Rectal smooth muscle tissue (tissue), 1 donor: ENCODE data around the gene SMCO4.

Source experiments
- H3K27ac ChIP-seq: one replicate; pipeline ENCODE4 v1.7.0; 2013; ENCODE audit warnings: low read depth, low read length, inconsistent platforms
- H3K27me3 ChIP-seq: one replicate; pipeline ENCODE4 v1.7.0; 2013; ENCODE audit warnings: low read length; ENCODE audit not compliant: control insufficient read depth, insufficient read depth
- H3K36me3 ChIP-seq: one replicate; pipeline ENCODE4 v1.7.0; 2013; ENCODE audit warnings: low read length; ENCODE audit not compliant: control insufficient read depth, insufficient read depth
- H3K4me1 ChIP-seq: one replicate; pipeline ENCODE4 v1.7.0; 2013; ENCODE audit warnings: low read length; ENCODE audit not compliant: control insufficient read depth, insufficient read depth
- H3K4me3 ChIP-seq: one replicate; pipeline ENCODE4 v1.7.0; 2013; ENCODE audit warnings: low read length
- H3K9ac ChIP-seq: one replicate; pipeline ENCODE4 v1.7.0; 2013; ENCODE audit warnings: low read length

Gene SMCO4

DNA sequence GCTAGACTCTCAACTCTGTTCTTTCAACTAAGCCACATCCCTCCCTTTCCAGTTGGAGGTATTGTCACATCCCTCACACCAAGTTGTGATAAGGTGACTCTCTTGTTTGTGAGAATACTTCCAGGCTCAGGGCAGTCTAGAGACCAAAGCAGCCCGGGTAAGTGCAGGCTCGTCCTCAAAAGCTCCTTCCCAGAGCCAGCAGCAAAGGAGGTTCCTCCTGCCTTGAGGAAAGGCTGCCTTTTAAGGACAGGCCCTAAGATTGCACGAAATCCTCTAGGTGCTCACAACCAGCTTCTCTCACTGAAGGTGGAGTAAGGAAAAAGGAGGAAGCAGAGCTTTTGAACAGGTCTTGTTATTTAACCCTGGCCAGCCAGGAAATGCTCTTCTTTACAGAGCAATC, 53.4 kb downstream of the SMCO4 start:
- Histone ChIP-seq H3K4me3 (no peak overlapping the region), H3K36me3 (no peaks in the 10 kb centered on the region), H3K4me1 (peaks cover 13% of the 10 kb centered on the region), H3K9ac (no peak overlapping the region), H3K27me3 (no peaks in the 10 kb centered on the region), H3K27ac (no peak overlapping the region)

DNA sequence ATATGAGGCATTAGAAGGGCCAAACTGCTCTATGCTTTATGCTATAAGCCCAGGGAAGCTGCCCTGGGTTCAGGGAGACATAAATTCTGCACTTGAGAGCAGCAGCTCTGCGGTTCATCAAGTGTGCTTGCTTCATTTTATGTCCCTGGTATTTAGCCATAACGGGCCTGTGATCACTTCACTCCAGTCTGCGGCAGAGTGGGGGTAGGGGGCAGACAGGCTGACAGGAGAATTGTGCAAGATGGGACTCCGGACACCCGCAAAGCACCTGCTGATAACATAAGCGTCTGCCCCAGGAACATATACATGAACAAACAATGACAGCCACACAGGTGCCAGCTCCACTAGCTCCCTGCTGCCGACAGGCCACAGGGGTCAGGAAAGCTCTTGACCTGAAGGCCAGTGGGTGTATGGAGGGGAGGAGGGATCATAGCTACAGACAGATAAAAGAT, 56.1 kb downstream of the SMCO4 start:
- H3K4me3 ChIP-seq = no peak overlapping the region
- no peaks in the 10 kb centered on the region for H3K36me3 ChIP-seq
- no peak overlapping the region for H3K27ac ChIP-seq
- H3K4me1 ChIP-seq = peaks cover 13% of the 10 kb centered on the region
- H3K27me3 ChIP-seq = no peaks in the 10 kb centered on the region
- no peak overlapping the region for H3K9ac ChIP-seq

DNA sequence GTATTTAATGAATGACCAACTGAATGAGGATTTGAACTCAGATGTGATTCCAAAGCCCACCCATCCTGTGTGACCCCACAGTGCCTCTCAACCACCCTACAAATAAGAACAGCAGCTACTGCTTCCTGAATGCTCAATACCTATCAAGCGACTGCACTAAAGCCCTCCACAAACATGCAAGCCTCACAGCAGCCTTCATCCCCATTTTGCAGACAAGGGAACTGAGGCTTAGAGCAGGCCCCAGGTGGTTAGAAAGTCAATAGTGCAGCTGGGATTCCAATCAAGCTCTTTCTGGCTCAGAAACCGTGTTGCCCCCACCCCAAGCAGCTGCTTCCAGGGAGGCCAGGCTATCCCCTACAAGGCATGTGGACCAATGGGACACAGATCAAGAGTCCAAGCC, 57.2 kb downstream of the SMCO4 start:
- no peak overlapping the region for H3K27ac ChIP-seq
- no peak overlapping the region for H3K9ac ChIP-seq
- no peaks in the 10 kb centered on the region for H3K36me3 ChIP-seq
- no peak overlapping the region for H3K4me3 ChIP-seq
- H3K27me3 ChIP-seq = no peaks in the 10 kb centered on the region
- H3K4me1 ChIP-seq = peaks cover 13% of the 10 kb centered on the region

DNA sequence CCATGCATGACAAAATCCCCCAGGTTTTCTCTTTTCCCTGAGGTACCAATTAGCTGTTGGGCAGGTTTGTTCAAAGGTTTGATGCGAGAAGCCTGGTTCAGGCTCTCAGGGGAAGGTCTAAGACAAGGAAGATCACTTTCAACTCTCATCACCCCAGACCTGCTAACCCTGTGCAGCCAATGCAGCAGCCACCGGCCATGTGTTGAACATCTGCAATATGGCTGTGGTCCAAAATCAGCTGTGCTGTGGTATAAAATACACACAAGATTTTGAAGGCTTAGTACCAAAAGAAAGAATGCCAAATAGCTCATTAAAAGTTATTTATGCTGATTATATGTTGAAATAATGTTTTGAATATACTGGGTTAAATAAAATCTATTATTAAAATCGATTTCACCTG, 58.5 kb downstream of the SMCO4 start:
- H3K27me3 ChIP-seq = no peaks in the 10 kb centered on the region
- H3K36me3 ChIP-seq = no peaks in the 10 kb centered on the region
- no peak overlapping the region for H3K4me3 ChIP-seq
- no peak overlapping the region for H3K27ac ChIP-seq
- no peak overlapping the region for H3K9ac ChIP-seq
- H3K4me1 ChIP-seq = peaks cover 13% of the 10 kb centered on the region

DNA sequence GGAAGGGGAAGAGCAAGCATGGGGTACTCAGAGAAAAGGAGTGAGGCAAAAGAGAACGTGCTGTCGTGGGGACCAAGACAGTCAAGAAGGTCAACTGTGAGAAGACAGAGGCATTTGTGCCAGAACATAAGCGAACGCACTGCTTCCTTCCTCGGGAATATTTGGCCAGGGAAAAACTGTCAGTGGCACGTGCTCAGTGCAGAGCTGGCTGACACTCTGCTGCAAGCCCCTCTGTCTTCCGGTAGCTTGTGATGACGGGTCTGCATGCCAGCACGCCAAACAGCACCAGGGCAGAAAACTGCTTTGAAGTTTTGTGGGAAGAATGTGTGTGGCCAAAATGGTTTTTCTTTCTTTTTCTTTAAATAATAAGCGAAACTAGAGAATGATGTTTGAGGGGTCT, 60.6 kb downstream of the SMCO4 start:
- H3K4me1 ChIP-seq = peaks cover 13% of the 10 kb centered on the region
- H3K27me3 ChIP-seq = no peaks in the 10 kb centered on the region
- no peak overlapping the region for H3K4me3 ChIP-seq
- no peak overlapping the region for H3K9ac ChIP-seq
- H3K36me3 ChIP-seq = no peaks in the 10 kb centered on the region
- H3K27ac ChIP-seq = no peak overlapping the region

DNA sequence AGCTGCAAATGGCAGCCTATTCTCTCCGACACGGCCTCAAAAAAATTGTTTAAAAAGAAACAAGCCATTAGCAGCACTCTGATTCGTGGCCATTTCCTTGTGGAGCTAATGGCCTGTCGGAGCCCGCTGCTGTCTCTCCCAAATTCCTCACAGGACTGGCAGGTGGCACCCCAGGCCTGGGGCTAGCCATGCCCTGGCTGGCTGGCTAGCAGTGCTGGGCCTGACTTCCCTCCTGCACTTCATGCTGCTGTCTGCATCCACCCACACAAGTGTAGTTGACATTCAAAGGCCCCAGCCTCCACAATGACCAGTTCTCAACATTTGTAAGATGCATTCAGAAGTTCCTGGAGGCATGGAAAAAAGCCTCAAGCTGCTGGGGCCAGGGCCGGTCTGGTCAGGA, 61.5 kb downstream of the SMCO4 start:
- no peaks in the 10 kb centered on the region for H3K27me3 ChIP-seq
- no peak overlapping the region for H3K4me3 ChIP-seq
- H3K4me1 ChIP-seq = peaks cover 9% of the 10 kb centered on the region
- no peaks in the 10 kb centered on the region for H3K36me3 ChIP-seq
- H3K27ac ChIP-seq = no peak overlapping the region
- no peak overlapping the region for H3K9ac ChIP-seq

DNA sequence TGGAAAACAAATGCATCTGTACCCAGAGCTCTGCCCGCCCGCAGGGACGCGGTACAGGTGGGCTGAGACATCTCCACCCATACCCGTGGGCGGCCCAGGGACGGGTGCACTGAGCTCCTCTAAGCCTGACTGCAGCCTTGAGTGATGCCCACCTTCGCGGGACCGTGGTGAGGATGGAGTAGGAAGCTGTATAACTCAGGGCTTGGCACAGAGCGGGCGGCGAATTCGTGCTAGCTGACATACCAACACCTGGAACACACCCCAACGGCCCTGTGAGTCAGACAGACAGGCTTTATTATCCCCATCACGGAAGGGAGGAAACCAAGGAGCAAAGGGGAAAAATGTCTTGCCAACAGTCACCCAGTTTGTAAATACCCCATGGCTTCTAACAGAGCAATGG, 61.9 kb downstream of the SMCO4 start:
- no peaks in the 10 kb centered on the region for H3K36me3 ChIP-seq
- H3K27ac ChIP-seq = no peak overlapping the region
- no peaks in the 10 kb centered on the region for H3K27me3 ChIP-seq
- H3K9ac ChIP-seq = no peak overlapping the region
- H3K4me3 ChIP-seq = no peak overlapping the region
- H3K4me1 ChIP-seq = peaks cover 5% of the 10 kb centered on the region

DNA sequence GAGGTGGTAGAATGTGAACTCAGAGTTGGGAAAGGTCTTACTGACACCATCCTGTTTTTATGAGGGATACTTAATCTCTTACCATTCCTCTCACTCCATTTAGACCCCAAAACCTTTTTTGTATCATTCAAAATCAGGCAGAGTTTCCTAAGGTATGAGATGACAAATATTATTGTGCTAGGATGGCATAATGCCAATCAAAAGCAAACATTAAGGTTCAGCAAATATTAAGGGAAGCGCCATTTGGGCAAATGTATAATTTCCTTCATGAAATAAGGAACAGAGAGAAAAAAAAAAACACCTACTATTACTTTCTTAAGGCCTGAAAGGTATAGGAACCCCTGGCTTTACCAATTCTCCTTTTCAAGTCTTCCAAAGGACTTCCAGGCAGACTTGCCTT, 62.4 kb downstream of the SMCO4 start:
- no peak overlapping the region for H3K4me3 ChIP-seq
- no peak overlapping the region for H3K27ac ChIP-seq
- H3K27me3 ChIP-seq = no peaks in the 10 kb centered on the region
- H3K36me3 ChIP-seq = no peaks in the 10 kb centered on the region
- H3K9ac ChIP-seq = no peak overlapping the region
- H3K4me1 ChIP-seq = peaks cover 3% of the 10 kb centered on the region

DNA sequence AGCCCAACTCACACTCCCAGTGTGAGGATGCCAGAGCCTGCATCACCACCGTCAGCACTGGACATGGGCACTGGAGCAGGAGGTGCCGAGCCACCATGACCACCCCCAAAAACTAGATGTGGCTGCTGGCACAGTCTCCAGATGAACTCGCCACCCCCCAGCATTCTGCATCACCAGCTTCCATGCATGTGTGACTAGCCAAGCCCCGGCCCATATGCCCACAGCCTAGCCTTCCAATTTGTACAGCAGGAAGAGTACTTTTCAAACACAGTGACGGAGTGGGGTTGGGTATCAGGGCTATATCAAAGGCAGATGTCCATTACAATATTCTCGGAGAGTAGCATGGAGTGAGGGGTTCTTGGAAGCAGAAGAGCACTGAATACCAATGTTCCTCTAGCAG, 62.9 kb downstream of the SMCO4 start:
- no peak overlapping the region for H3K9ac ChIP-seq
- H3K36me3 ChIP-seq = no peaks in the 10 kb centered on the region
- H3K4me3 ChIP-seq = no peak overlapping the region
- H3K4me1 ChIP-seq = peaks cover under 1% of the 10 kb centered on the region
- no peaks in the 10 kb centered on the region for H3K27me3 ChIP-seq
- H3K27ac ChIP-seq = no peak overlapping the region

DNA sequence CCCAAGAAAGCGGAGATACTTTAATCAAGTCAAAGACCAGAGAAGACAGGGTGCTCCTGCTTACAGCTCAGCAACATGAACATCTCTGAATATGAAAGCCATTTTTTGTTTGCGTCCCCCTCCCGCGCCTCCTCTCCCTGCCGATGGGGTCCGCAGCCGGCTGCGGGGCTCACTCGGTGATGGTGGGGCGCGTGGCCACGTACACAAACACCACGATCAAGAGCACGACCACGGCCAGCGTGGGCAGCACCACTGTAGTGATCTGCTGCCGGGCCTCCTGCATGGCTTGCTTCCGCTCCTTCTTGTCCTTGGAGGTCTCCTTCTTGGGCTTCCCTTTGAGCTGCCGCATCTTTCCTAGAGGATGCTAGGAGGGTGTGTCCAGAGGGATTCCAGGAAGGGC, 64.3 kb downstream of the SMCO4 start:
- Histone ChIP-seq H3K27ac (no peak overlapping the region), H3K36me3 (no peaks in the 10 kb centered on the region)

DNA sequence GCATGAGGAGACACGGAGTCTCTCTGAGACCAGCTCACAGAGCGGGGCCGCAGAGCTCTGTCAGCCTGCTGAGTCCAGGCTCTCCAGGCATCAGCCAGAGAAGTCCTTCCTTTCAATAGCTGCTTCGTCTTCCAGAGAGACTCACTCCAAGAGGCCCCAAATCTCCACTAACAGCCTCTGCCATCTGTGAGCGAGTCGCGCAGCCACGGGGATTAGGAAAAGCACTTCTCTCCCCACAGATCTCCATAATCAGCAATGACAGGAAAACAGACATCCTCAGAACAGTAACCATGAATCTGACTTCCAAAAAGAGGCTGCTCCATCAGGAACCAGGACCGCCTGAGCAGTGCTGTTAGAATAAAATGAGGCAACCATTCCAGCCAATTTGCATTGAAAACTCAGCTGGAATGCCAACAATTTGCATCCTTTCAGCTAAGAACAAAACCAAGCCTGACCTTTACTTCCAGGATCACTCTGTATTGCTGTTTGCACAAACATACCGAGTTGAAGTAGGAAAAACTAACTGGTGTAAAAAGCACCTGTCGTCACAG, 65.4 kb downstream of the SMCO4 start:
- Histone ChIP-seq H3K27ac (no peak overlapping the region), H3K4me1 (no peaks in the 10 kb centered on the region), H3K27me3 (no peaks in the 10 kb centered on the region), H3K36me3 (no peaks in the 10 kb centered on the region), H3K9ac (no peak overlapping the region), H3K4me3 (no peak overlapping the region)

More for the DNA sequence above, 64.3 kb downstream of the SMCO4 start:
- no peaks in the 10 kb centered on the region for H3K27me3 ChIP-seq
- H3K4me1 ChIP-seq = no peaks in the 10 kb centered on the region
- no peak overlapping the region for H3K9ac ChIP-seq
- H3K4me3 ChIP-seq = no peak overlapping the region

DNA sequence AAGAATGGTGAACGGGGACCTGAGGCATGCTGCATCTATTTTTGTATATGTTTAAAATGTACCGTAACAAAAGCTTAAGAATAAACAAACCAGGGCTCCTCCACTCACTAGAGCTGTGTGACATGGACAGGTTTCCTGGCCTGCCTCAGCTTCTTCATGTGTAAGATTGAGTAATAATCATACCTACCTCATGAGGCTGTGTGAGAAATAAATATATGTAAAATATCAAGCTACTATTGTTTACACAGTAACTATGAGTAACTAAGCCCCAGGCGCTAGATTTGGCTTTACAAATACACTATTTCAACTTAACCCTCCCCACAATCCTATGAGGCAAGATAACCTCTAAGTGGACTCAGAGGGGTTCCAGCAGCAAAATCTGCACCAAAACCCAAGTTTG, 66.4 kb downstream of the SMCO4 start:
- Histone ChIP-seq H3K4me1 (no peaks in the 10 kb centered on the region), H3K27ac (no peak overlapping the region), H3K27me3 (no peaks in the 10 kb centered on the region), H3K9ac (no peak overlapping the region), H3K4me3 (no peak overlapping the region), H3K36me3 (no peaks in the 10 kb centered on the region)

DNA sequence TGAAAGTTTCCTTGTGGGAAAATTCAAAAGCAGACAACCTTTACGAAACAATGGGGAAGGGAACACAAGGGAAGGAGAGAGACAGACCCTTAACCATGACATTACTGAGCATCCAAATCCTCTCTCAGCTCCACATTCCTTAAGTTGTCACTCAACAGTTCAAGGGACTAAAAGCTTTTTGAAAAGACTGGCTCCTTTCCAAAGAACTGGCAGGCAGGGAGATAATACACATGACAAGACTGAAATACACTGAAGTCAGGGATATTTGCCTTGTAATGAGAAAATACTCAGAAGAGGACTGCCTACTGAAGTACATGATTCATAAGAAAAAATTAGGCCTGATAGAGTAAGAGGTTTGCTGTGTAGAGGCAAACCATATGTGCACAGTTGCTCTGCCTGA, 69.1 kb downstream of the SMCO4 start:
- Histone ChIP-seq H3K4me1 (no peaks in the 10 kb centered on the region), H3K27ac (no peak overlapping the region), H3K4me3 (no peak overlapping the region), H3K36me3 (no peaks in the 10 kb centered on the region), H3K9ac (no peak overlapping the region), H3K27me3 (no peaks in the 10 kb centered on the region)
